ENCODE measurements around the gene IFNAR1. TPM values are rescaled to one million over a fixed set of nuclear protein-coding genes. Genes with fewer than 3 reads are reported as not detected.

Gene IFNAR1
- polyA plus RNA-seq, 3 donors from 2014 or later, result 34.1 to 57.1 (median 40.6) TPM

DNA sequence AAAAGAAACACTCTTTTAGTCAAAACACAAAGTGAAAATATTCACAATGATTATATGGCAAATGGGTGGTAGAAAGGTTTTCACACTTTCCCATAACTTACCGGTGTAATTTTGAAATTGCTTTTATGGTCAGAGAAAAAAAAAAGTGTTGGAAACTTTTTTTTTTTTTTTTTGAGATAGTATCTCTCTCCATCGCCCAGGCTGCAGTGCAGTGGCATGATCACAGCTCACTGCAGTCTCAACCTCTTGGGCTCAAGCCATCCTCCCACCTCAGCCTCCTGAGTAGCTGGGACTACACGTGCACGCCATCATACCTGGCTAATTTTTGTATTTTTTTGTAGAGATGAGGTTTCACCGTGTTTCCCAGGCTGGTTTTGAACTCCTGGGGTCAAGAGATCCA, 81.7 kb downstream of the IFNAR1 start:
- Mint-ChIP-seq H3K4me1 (peaks cover 23 to 34% of the 10 kb centered on the region in 2 donors), H3K4me3 (peak overlapping the region in 1 of 5 donors; percentile 13), H3K9me3 (peaks cover 0 to 5% (median 0%) of the 10 kb centered on the region in 6 donors), H3K36me3 (no peaks in the 10 kb centered on the region), H3K27ac (no peak overlapping the region), H3K27me3 (ENCODE audit: low read depth in 3 of 3) (peaks cover 41 to 59% (median 51%) of the 10 kb centered on the region in 3 donors)
- DNase-seq, result peak; percentile 42 to 56 (median 47)

Other genes starting within 250 kb of the IFNAR1 start
- gene IFNAR2, start 95.0 kb upstream of the IFNAR1 start, polyA plus RNA-seq, result 100 to 1,000 TPM in 1 of 3 donors, 10 to 100 TPM in 2; 76.8 to 111 (median 87.9) TPM
- gene IL10RB, start 58.6 kb upstream of the IFNAR1 start, polyA plus RNA-seq, result 10 to 100 TPM; 45.9 to 63.5 (median 46.9) TPM
- gene IFNGR2, start 78.4 kb downstream of the IFNAR1 start, polyA plus RNA-seq, result 1 to 10 TPM in 1 of 3 donors, under 1 TPM in 2; 0.35 to 2.0 (median 0.77) TPM
- 10 to 100 TPM; 44.2 to 58.4 (median 56.4) TPM for gene TMEM50B, start 155.0 kb downstream of the IFNAR1 start, polyA plus RNA-seq
- under 1 TPM in 1 of 3 donors, not detected in 2; 1.00 TPM for gene DNAJC28, start 166.7 kb downstream of the IFNAR1 start, polyA plus RNA-seq
- 10 to 100 TPM; 26.4 to 43.8 (median 36.3) TPM for gene GART, start 217.1 kb downstream of the IFNAR1 start, polyA plus RNA-seq
- 100 to 1,000 TPM; 249 to 673 (median 267) TPM for gene SON, start 218.1 kb downstream of the IFNAR1 start, polyA plus RNA-seq

All from immature natural killer cell (primary cell).